OCI-LY3 (cell line): ENCODE measurements around the gene ANK3.
A peak's percentile ranks its signal among the peaks of the same experiment; 100 is the strongest.

Experiments used
- H2AFZ ChIP-seq: fragments of 200-600, 300-600 bp; shearing (Covaris generic); 2 replicates; pipeline ENCODE4 v1.6.0; 2014; ENCODE audit warnings: antibody characterized with exemption, low read depth, low read length
- H3K27ac ChIP-seq: fragments of 200-600, 300-600 bp; sonication (generic); 2 replicates; pipeline ENCODE4 v1.5.1; 2014; ENCODE audit warnings: mild to moderate bottlenecking, low read length, moderate library complexity, mixed read lengths
- H3K27me3 ChIP-seq: fragments of 200-600, 300-600 bp; sonication (generic); 2 replicates; pipeline ENCODE4 v1.6.1; 2014; ENCODE audit warnings: low read depth, low read length, mixed read lengths
- H3K36me3 ChIP-seq: fragments of 200-600, 300-600 bp; sonication (generic); replicated peaks from 2 replicates; pipeline ENCODE3; 2014; ENCODE audit warnings: low read depth, low read length, mixed read lengths
- H3K4me1 ChIP-seq: fragments of 300-600, 200-600 bp; sonication (generic); 2 replicates; pipeline ENCODE4 v1.6.1; 2014; ENCODE audit warnings: low read length, mixed read lengths
- H3K4me2 ChIP-seq: fragments of 200-600, 300-600 bp; sonication (generic); 2 replicates; pipeline ENCODE4 v1.6.1; 2014; ENCODE audit warnings: low read length, mixed read lengths
- H3K4me3 ChIP-seq: fragments of 300-600, 200-600 bp; sonication (generic); 2 replicates; pipeline ENCODE4 v1.5.1; 2014; ENCODE audit warnings: antibody characterized with exemption, mild to moderate bottlenecking, low read length, moderate library complexity
- H3K79me2 ChIP-seq: fragments of 300-600, 200-600 bp; shearing (Covaris generic); 2 replicates; pipeline ENCODE4 v1.6.1; 2014; ENCODE audit warnings: mild to moderate bottlenecking, low read length, mixed read lengths
- H3K9ac ChIP-seq: fragments of 300-600, 200-600 bp; shearing (Covaris generic); 2 replicates; pipeline ENCODE4 v1.6.0; 2014; ENCODE audit warnings: mild to moderate bottlenecking, low read length, moderate library complexity
- H3K9me3 ChIP-seq: fragments of 200-600, 300-600 bp; shearing (Covaris generic); 2 replicates; pipeline ENCODE4 v1.6.1; 2014; ENCODE audit warnings: low read length, mixed read lengths; ENCODE audit not compliant: insufficient read depth
- H4K20me1 ChIP-seq: fragments of 200-600, 300-600 bp; sonication (generic); 2 replicates; pipeline ENCODE4 v1.6.1; 2016; ENCODE audit warnings: low read length, mixed read lengths; ENCODE audit not compliant: insufficient read depth
- CTCF ChIP-seq: fragments of 200-600, 300-600 bp; sonication (generic); IDR thresholded peaks from 2 replicates; pipeline ENCODE4 v1.5.1; 2014; ENCODE audit warnings: antibody characterized with exemption, low read length, low read depth
- EZH2phosphoT487 ChIP-seq: fragments of 200-600 bp; shearing (Covaris generic); IDR thresholded peaks from 2 replicates; pipeline ENCODE4 v1.6.1; 2018; ENCODE audit warnings: antibody characterized with exemption, mixed run types, low read depth

The ANK3 gene

GRCh38 chr10:60186315-60187071, 203.2 kb downstream of the ANK3 start:
- Histone ChIP-seq H4K20me1 (no peaks in the 10 kb centered on the region), H2AFZ (no peak overlapping the region), H3K27ac (no peak overlapping the region), H3K79me2 (no peaks in the 10 kb centered on the region), H3K27me3 (no peaks in the 10 kb centered on the region), H3K4me3 (no peak overlapping the region), H3K9me3 (no peaks in the 10 kb centered on the region), H3K4me2 (no peak overlapping the region), H3K9ac (no peak overlapping the region), H3K36me3 (no peaks in the 10 kb centered on the region), H3K4me1 (peaks cover 4% of the 10 kb centered on the region; the same call in 1 of the 2 replicates)
- TF ChIP-seq EZH2phosphoT487 = no peak
- TF ChIP-seq CTCF = no peak

GRCh38 chr10:60185421-60185820, 204.3 kb downstream of the ANK3 start:
- Histone ChIP-seq H3K79me2 (no peaks in the 10 kb centered on the region), H3K4me3 (peak overlapping the region; percentile 43; the same call in 1 of the 2 replicates), H2AFZ (peak overlapping the region; percentile 81), H3K9ac (no peak overlapping the region), H3K4me2 (peak overlapping the region; percentile 57), H3K4me1 (peaks cover 4% of the 10 kb centered on the region; the same call in 1 of the 2 replicates), H3K27ac (no peak overlapping the region), H3K27me3 (no peaks in the 10 kb centered on the region), H3K9me3 (no peaks in the 10 kb centered on the region), H4K20me1 (no peaks in the 10 kb centered on the region), H3K36me3 (no peaks in the 10 kb centered on the region)
- TF ChIP-seq EZH2phosphoT487 (no peak), CTCF (no peak)

- no peak overlapping the region for H3K27ac ChIP-seq
- H2AFZ ChIP-seq = no peak overlapping the region
- H3K4me2 ChIP-seq = no peak overlapping the region
- H3K79me2 ChIP-seq = no peaks in the 10 kb centered on the region
- no peaks in the 10 kb centered on the region for H3K9me3 ChIP-seq
- H3K4me1 ChIP-seq = peaks cover 4% of the 10 kb centered on the region; the same call in 1 of the 2 replicates
- no peaks in the 10 kb centered on the region for H3K27me3 ChIP-seq
- H3K36me3 ChIP-seq = no peaks in the 10 kb centered on the region
- TF ChIP-seq CTCF (no peak), EZH2phosphoT487 (no peak)
- no peak overlapping the region for H3K4me3 ChIP-seq
- H3K9ac ChIP-seq = no peak overlapping the region
- no peaks in the 10 kb centered on the region for H4K20me1 ChIP-seq
Observed at GRCh38 chr10:60182691-60183090, 207.0 kb downstream of the ANK3 start.

- H3K36me3 ChIP-seq = no peaks in the 10 kb centered on the region
- no peak overlapping the region for H3K4me2 ChIP-seq
- H4K20me1 ChIP-seq = no peaks in the 10 kb centered on the region
- H2AFZ ChIP-seq = no peak overlapping the region
- H3K27me3 ChIP-seq = no peaks in the 10 kb centered on the region
- no peak overlapping the region for H3K27ac ChIP-seq
- no peaks in the 10 kb centered on the region for H3K4me1 ChIP-seq
- H3K4me3 ChIP-seq = no peak overlapping the region
- H3K9ac ChIP-seq = no peak overlapping the region
- no peaks in the 10 kb centered on the region for H3K79me2 ChIP-seq
- TF ChIP-seq CTCF = no peak
- no peaks in the 10 kb centered on the region for H3K9me3 ChIP-seq
Observed at GRCh38 chr10:60176925-60177324, 212.8 kb downstream of the ANK3 start.
